K562 (cell line): Measurements from ENCODE around the gene NLGN4X. TPM values are rescaled to one million over a fixed set of nuclear protein-coding genes. Genes with fewer than 3 reads are reported as not detected.

Source experiments
- ATAC-seq: fragments of 200-7000 bp; cut with Tn5 transposase; 3 replicates; pipeline ENCODE4 v1.9.1; 2020; ENCODE audit warnings: moderate library complexity
- BruUV-seq: library from RNA; stranded (reverse); fragments of 400-500 nt; replicated peaks from 2 replicates; lab custom pipeline; 2021; lab: Mats Ljungman, UMichigan
- CTCF ChIA-PET: fragments of 300-600 bp; formaldehyde crosslinking; extraction: SDS; loops from one replicate; lab custom pipeline; 2021; ENCODE audit warnings: low intra/inter-chr PET ratio; lab: Yijun Ruan, JAX
- POLR2A ChIA-PET: fragments of 300-600, 350-650 bp; sonication (Branson Sonifier 250); formaldehyde crosslinking; extraction: SDS; loops from one replicate; lab custom pipeline; 2021; ENCODE audit warnings: antibody characterized with exemption, inconsistent platforms; lab: Yijun Ruan, JAX
- DNase-seq, 4 experiments: peaks; one replicate each; pipeline versions ENCODE4 v3.0.0 to v3.0.0-alpha.2; 2011 to 2018; ENCODE audit warnings: low spot score in 3 of 4, mixed read lengths in 3 of 4; ENCODE audit errors: extremely low read depth in 1 of 4
- FAIRE-seq: peaks from 2 replicates; lab custom pipeline; 2011; peaks lifted over from hg19 to GRCh38; lab: Jason Lieb, UNC
- H2AFZ ChIP-seq: 2 replicates; pipeline ENCODE4 v1.6.0; 2011; ENCODE audit warnings: low read depth, low read length, control low read depth, inconsistent platforms
- H3K27ac ChIP-seq: fragments of 200-600 bp; 3 replicates; pipeline ENCODE4 v1.8.0; 2011; ENCODE audit warnings: low read depth, mild to moderate bottlenecking, control low read depth, inconsistent platforms, low read length, moderate library complexity, mixed read lengths; ENCODE audit errors: extremely low read depth
- H3K27me3 ChIP-seq, 2 experiments: fragments of 300-600 bp in 1 of 2; 2 replicates in 1 of 2; 3 replicates in 1 of 2; pipeline versions ENCODE4 v1.6.0 to v1.8.0; 2011; ENCODE audit warnings: inconsistent platforms in 2 of 2, low read length in 2 of 2, mild to moderate bottlenecking in 1 of 2, mixed read lengths in 1 of 2, moderate library complexity in 1 of 2; ENCODE audit not compliant: control insufficient read depth in 2 of 2, insufficient read depth in 2 of 2
- H3K36me3 ChIP-seq: fragments of 300-600 bp; 3 replicates; pipeline ENCODE4 v1.8.0; 2011; ENCODE audit warnings: mild to moderate bottlenecking, low read length, inconsistent platforms; ENCODE audit not compliant: control insufficient read depth, insufficient read depth
- H3K4me1 ChIP-seq, 2 experiments: fragments of 200-600 bp in 1 of 2; replicated peaks in 1 of 2; 2 replicates in 1 of 2; 3 replicates in 1 of 2; pipeline versions ENCODE4 v1.5.1 to v1.8.0; 2011; ENCODE audit warnings: inconsistent platforms in 2 of 2, low read length in 2 of 2, mild to moderate bottlenecking in 1 of 2, mixed read lengths in 1 of 2, moderate library complexity in 1 of 2; ENCODE audit not compliant: control insufficient read depth in 2 of 2, insufficient read depth in 2 of 2
- H3K4me2 ChIP-seq: 2 replicates; pipeline ENCODE4 v1.6.1; 2011; ENCODE audit warnings: low read length, control low read depth, inconsistent platforms, mixed read lengths; ENCODE audit not compliant: insufficient read depth
- H3K4me3 ChIP-seq: fragments of 200-600 bp; sonication (generic), shearing (Covaris generic); 2 replicates; pipeline ENCODE4 v1.5.1; 2016; ENCODE audit warnings: control low read depth, inconsistent platforms
- H3K79me2 ChIP-seq: fragments of 200-600 bp; 3 replicates; pipeline ENCODE4 v1.8.0; 2011; ENCODE audit warnings: low read length, inconsistent platforms; ENCODE audit not compliant: control insufficient read depth, insufficient read depth
- H3K9ac ChIP-seq, 2 experiments: 2 replicates each; pipeline versions ENCODE4 v1.6.0 to v1.6.1; 2011; ENCODE audit warnings: low read depth in 2 of 2, low read length in 2 of 2, control low read depth in 1 of 2, inconsistent platforms in 1 of 2, mild to moderate bottlenecking in 1 of 2, mixed read lengths in 1 of 2; ENCODE audit not compliant: insufficient read depth in 1 of 2
- H3K9me1 ChIP-seq: one replicate; pipeline ENCODE4 v1.6.0; 2011; ENCODE audit warnings: inconsistent platforms, mild to moderate bottlenecking, low read length, moderate library complexity; ENCODE audit not compliant: control insufficient read depth, insufficient read depth
- H3K9me3 ChIP-seq: replicated peaks from 2 replicates; pipeline ENCODE4 v1.5.1; 2011; ENCODE audit warnings: low read depth, low read length, inconsistent platforms; ENCODE audit not compliant: control insufficient read depth, insufficient read depth
- H4K20me1 ChIP-seq: replicated peaks from 2 replicates; pipeline ENCODE4 v1.6.1; 2011; ENCODE audit warnings: low read length, inconsistent platforms, mixed read lengths; ENCODE audit not compliant: control insufficient read depth, insufficient read depth
- ARID3B ChIP-seq: fragments of 250-450 bp; sonication (Bioruptor Pico); IDR thresholded peaks from 2 replicates; pipeline ENCODE4 v1.4.0; 2020; ENCODE audit warnings: borderline replicate concordance
- CBFA2T3 ChIP-seq: fragments of 450-650 bp; IDR thresholded peaks from 2 replicates; pipeline ENCODE4 v1.6.1; 2017
- ETV6 ChIP-seq, 3 experiments: fragments of 150-350 bp in 1 of 3; sonication (generic) in 1 of 3; formaldehyde crosslinking in 1 of 3; IDR thresholded peaks; 2 replicates each; pipeline versions ENCODE4 v1.6.1 to v1.8.0; 2014 to 2022; ENCODE audit warnings: borderline replicate concordance in 2 of 3, low read depth in 2 of 3, antibody characterized with exemption in 1 of 3, low read length in 1 of 3, mild to moderate bottlenecking in 1 of 3, missing genetic modification reagents in 1 of 3
- MTF1 ChIP-seq: fragments of 250-450 bp; sonication (Bioruptor Pico); IDR thresholded peaks from 2 replicates; pipeline ENCODE4 v1.9.0; 2021; ENCODE audit warnings: moderate library complexity, mild to moderate bottlenecking, inconsistent platforms, borderline replicate concordance
- ZC3H8 ChIP-seq: fragments of 450-650 bp; IDR thresholded peaks from 2 replicates; pipeline ENCODE4 v1.6.1; 2017
- ZFPM2 ChIP-seq: fragments of 250-450 bp; sonication (Bioruptor Pico); IDR thresholded peaks from 2 replicates; pipeline ENCODE4 v1.5.1; 2022; ENCODE audit warnings: mild to moderate bottlenecking
- ZNF239 ChIP-seq: fragments of 250-450 bp; sonication (Bioruptor Pico); IDR thresholded peaks from 2 replicates; pipeline ENCODE4 v1.4.0; 2020; ENCODE audit warnings: mild to moderate bottlenecking
- WGBS: fragments of 100-300 bp; shearing (Covaris generic); methylation state at CpG from one replicate; pipeline ENCODE4 v1.1.6; 2016; ENCODE audit warnings: low coverage, mixed read lengths; ENCODE audit not compliant: insufficient coverage; ENCODE audit errors: missing lambda C conversion rate; 5-methylcytosine and 5-hydroxymethylcytosine counted together
- in situ Hi-C: fragments of 300-500 bp; cut with MboI; formaldehyde crosslinking; loops from 4 replicates; pipeline ENCODE4 v1.15.0; 2018; ENCODE audit warnings: inconsistent platforms, mixed read lengths
- intact Hi-C: fragments of 100-400 bp; cut with micrococcal nuclease; formaldehyde crosslinking; loops from 2 replicates; pipeline ENCODE4 v1.14.2; 2022
- polyA plus RNA-seq, 8 experiments: library from polyadenylated mRNA; depleted of rRNA in 4 of 8; stranded (reverse) in 5 of 8; unstranded in 3 of 8; fragments of >200 nt; fragmentation: Nextera tagmentation in 2 of 8; fragmentation: Illumina TruSeq in 1 of 8; extraction: Ambion mirVana in 2 of 8; extraction: Trizol in 1 of 8; gene quantifications; 2 replicates each; pipeline versions ENCODE4 v1.2.1 to v1.2.3, GENCODE V29; 2011 to 2014; ENCODE audit warnings: inconsistent platforms in 1 of 8, missing spikeins in 1 of 8
- total RNA-seq, 7 experiments: library from RNA; depleted of rRNA in 6 of 7; stranded (reverse); fragments of >200 nt in 6 of 7; fragmentation: Illumina TruSeq in 2 of 7; extraction: Trizol in 2 of 7; gene quantifications; 2 replicates each; pipeline versions ENCODE4 v1.2.1 to v1.2.3, GENCODE V29; 2011 to 2021; ENCODE audit warnings: low replicate concordance in 1 of 7

Gene NLGN4X
- total and polyA plus RNA-seq, 9 of the 15 experiments (the other 6 are each of a cell fraction or from before 2014, with no cell fraction given), result 0.07 TPM; not detected in 8

- H3K4me2 ChIP-seq, result no peak overlapping the region
- 0% methylated on average over 4 of the region's 4 CpGs for WGBS
- no peaks in the 10 kb centered on the region for H3K36me3 ChIP-seq
- intact Hi-C loops (no loop called here), in situ Hi-C loops (no loop called here)
- H3K27ac ChIP-seq, result no peak overlapping the region
- H2AFZ ChIP-seq, result no peak overlapping the region
- H3K9me3 ChIP-seq, result no peaks in the 10 kb centered on the region
- no TSS peak for BruUV-seq
- TF ChIP-seq ETV6 (IDR thresholded peaks at IDR 0.05; ENCODE audit: borderline replicate concordance in 1 of 2, low read depth in 2 of 2, low read length in 1 of 2), result no peak
- no peak for TF ChIP-seq ETV6 (CRISPR knock-in tag; IDR thresholded peaks at IDR 0.05; ENCODE audit: borderline replicate concordance)
- no peak for TF ChIP-seq ZC3H8
- TF ChIP-seq MTF1 (CRISPR knock-in tag), result no peak
- TF ChIP-seq ARID3B (CRISPR knock-in tag), result no peak
- TF ChIP-seq ZFPM2 (CRISPR knock-in tag), result no peak
- TF ChIP-seq CBFA2T3, result no peak
- TF ChIP-seq ZNF239 (CRISPR knock-in tag), result no peak
- CTCF ChIA-PET, result no interaction called here
- no peaks in the 10 kb centered on the region for H3K9me1 ChIP-seq
- no peak for FAIRE-seq
- no peak overlapping the region for H3K4me3 ChIP-seq
- POLR2A ChIA-PET, result no interaction called here
- no peaks in the 10 kb centered on the region for H3K27me3 ChIP-seq
- no peaks in the 10 kb centered on the region for H3K4me1 ChIP-seq
- no peaks in the 10 kb centered on the region for H3K79me2 ChIP-seq
- DNase-seq, result no peak
- no peaks in the 10 kb centered on the region for H4K20me1 ChIP-seq
- H3K9ac ChIP-seq, result no peak overlapping the region
- ATAC-seq, result no peak
Observed at GRCh38 chrX:5976332-5976731, 252.3 kb downstream of the NLGN4X start.
